ENCODE data around the gene PIK3CA. TPM values are rescaled to one million over a fixed set of nuclear protein-coding genes. Genes with fewer than 3 reads are reported as not detected.
A peak's percentile ranks its signal among the peaks of the same experiment; 100 is the strongest.

Gene PIK3CA
- 10 to 100 TPM; 45.5 to 47.2 TPM for total RNA-seq
- polyA plus RNA-seq = 10 to 100 TPM; 12.4 to 21.8 TPM

DNA sequence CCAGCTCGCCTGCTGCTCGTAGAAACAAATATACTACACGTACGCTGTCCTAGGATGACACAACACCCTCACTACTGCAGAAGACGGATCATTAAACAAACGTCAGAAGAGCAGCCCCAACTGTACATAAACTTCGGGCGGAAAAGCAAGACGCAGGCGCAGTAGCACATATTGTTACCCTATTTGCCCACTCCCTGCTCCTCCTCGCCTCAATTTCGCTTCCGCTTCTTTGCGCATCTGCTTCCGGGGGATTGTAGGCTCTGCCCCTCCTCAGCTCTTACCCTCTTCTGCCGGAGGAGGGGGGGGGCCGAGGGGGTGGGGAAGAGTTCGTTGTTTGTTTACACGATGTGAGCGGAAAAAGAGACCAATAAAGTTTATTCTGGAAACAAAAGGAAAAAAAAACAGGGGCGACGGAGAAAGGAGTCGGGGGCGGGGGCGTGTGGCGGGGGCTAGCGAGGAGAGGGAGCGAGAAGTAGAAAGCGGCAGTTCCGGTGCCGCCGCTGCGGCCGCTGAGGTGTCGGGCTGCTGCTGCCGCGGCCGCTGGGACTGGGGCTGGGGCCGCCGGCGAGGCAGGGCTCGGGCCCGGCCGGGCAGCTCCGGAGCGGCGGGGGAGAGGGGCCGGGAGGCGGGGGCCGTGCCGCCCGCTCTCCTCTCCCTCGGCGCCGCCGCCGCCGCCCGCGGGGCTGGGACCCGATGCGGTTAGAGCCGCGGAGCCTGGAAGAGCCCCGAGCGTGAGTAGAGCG lies at the start of gene PIK3CA:
Gene PIK3CA (plus strand): TSS at position 485 of the 743 bp plus-strand sequence. CDS start 50,469 bp downstream, outside the sequence.
- DNase-seq = peak; percentile 92 to 99 (median 97)
- Mint-ChIP-seq H3K27me3 (no peaks in the 10 kb centered on the region), H3K4me3 (peak within 1 kb of the TSS; percentile 96 to 100 (median 98)), H3K36me3 (peaks cover 0 to 7% of the 10 kb centered on the region in 2 donors), H3K9me3 (no peaks in the 10 kb centered on the region), H3K4me1 (peaks cover 26 to 41% (median 31%) of the 10 kb centered on the region in 4 donors), H3K27ac (peak within 1 kb of the TSS in 6 of 7 donors; percentile 96 to 99 (median 98))
- H3K27ac ChIP-seq (ENCODE audit: low read depth, low read length) = peak within 1 kb of the TSS; percentile 89
- H3K4me1 ChIP-seq (ENCODE audit: insufficient read depth, low read length) = peaks cover 40% of the 10 kb centered on the region
- peak within 1 kb of the TSS; percentile 72 to 91 for H3K4me3 ChIP-seq (ENCODE audit: low read length in 2 of 2)
- ChIA-PET POLR2A (ENCODE audit: partially characterized antibody) (interaction anchor here (0.6 to 4.3 kb wide), 41 partner anchors 9 to 1841 kb away, joined by 3 to 45 read pairs (median 5); partner anchors contain the start of genes ACTL6A, DNAJC19, MFN1 and MRPL47), CTCF (ENCODE audit: partially characterized antibody) (interaction anchor here (0.8 to 7.0 kb wide), 16 partner anchors 9 to 415 kb away, joined by 3 to 88 read pairs (median 5); partner anchors contain the start of genes ACTL6A and ZMAT3)
- no peaks in the 10 kb centered on the region for H3K9me3 ChIP-seq (ENCODE audit: control insufficient read depth in 1 of 2, low read length in 2 of 2)
- no peaks in the 10 kb centered on the region for H3K36me3 ChIP-seq (ENCODE audit: insufficient read depth, low read length)
- no peaks in the 10 kb centered on the region for H3K27me3 ChIP-seq (ENCODE audit: insufficient read depth, low read length)
- intact Hi-C loops (cut with micrococcal nuclease) = loop anchor here (1.0 to 5.0 kb wide), 13 partner anchors 43 to 1765 kb away; partner anchors contain the start of genes FXR1, MFN1, MRPL47 and NDUFB5

DNA sequence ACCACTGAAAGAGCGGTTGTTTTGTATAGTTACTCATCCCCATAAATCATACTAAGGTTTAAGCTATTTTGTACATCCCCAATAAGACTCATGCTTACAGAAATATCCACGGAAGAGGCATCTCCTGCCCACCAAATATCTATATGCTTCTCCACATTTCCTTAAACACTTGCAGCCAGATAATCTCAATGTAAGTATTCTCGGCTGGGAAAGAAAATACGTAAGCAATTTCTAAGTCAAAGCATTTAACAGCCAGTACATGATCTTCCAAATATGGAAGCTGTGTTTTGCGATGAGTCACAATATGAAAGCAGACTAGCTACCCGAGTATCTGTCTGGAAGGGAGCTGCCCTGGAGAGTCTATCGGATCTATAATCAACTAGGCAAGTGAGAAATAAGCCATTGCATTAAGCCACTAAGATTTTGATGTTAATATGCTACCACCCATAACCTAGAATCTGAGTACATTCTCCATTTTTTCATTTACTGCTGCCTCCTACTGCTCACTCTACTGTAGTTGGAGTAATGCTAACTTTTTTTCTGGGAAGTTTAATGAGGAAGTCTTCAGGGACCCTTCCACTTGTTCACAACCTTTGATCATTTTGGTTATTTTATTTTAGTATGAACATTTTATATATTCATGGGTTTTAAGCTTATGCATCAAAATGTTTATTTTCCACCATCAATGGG lies 49.6 kb upstream of the PIK3CA start:
- no peaks in the 10 kb centered on the region for H3K9me3 Mint-ChIP-seq
- Histone ChIP-seq H3K27ac (ENCODE audit: low read depth, low read length) (no peak overlapping the region), H3K4me1 (ENCODE audit: insufficient read depth, low read length) (no peaks in the 10 kb centered on the region), H3K4me3 (ENCODE audit: low read length in 2 of 2) (no peak overlapping the region), H3K36me3 (ENCODE audit: insufficient read depth, low read length) (no peaks in the 10 kb centered on the region), H3K27me3 (ENCODE audit: insufficient read depth, low read length) (no peaks in the 10 kb centered on the region), H3K9me3 (ENCODE audit: control insufficient read depth in 1 of 2, low read length in 2 of 2) (no peaks in the 10 kb centered on the region)
- peaks cover 0 to 3% (median under 1%) of the 10 kb centered on the region in 4 donors for H3K4me1 Mint-ChIP-seq
- no peak overlapping the region for H3K27ac Mint-ChIP-seq
- ChIA-PET POLR2A (ENCODE audit: partially characterized antibody) (no interaction called here), CTCF (ENCODE audit: partially characterized antibody) (interaction anchor here (0.8 to 1.6 kb wide), 9 partner anchors 15 to 217 kb away, joined by 3 to 15 read pairs (median 4); partner anchors contain the start of gene ZMAT3)
- no peaks in the 10 kb centered on the region for H3K36me3 Mint-ChIP-seq
- DNase-seq = no peak
- intact Hi-C loops (cut with micrococcal nuclease) = no loop called here
- H3K4me3 Mint-ChIP-seq = no peak overlapping the region
- peaks cover 0 to 3% of the 10 kb centered on the region in 2 donors for H3K27me3 Mint-ChIP-seq

DNA sequence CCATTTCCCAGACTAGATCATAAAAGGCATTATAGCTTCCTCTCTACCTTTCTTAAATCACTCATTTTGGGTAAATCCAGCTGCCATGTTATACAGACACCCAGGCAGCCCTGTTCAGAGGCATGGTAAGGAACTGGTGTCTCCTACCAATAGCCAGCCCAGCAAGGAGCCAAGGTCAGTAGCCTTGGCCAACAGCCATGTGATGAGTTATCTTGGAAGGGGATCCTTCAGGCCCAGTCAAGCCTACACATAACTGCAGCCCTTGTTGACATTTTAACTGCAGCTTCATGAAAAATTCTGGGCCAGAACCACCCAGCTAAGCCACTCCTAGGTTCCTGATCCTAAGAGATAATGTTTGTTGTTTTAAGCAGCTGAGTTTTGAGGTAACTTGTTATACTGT lies 47.5 kb upstream of the PIK3CA start:
- Mint-ChIP-seq H3K27me3 (peaks cover 0 to 3% of the 10 kb centered on the region in 2 donors), H3K9me3 (no peaks in the 10 kb centered on the region), H3K36me3 (no peaks in the 10 kb centered on the region), H3K27ac (no peak overlapping the region), H3K4me1 (peaks cover 0 to 5% (median 1%) of the 10 kb centered on the region in 4 donors), H3K4me3 (no peak overlapping the region)
- intact Hi-C loops (cut with micrococcal nuclease) = no loop called here
- H3K4me3 ChIP-seq (ENCODE audit: low read length in 2 of 2) = no peak overlapping the region
- H3K9me3 ChIP-seq (ENCODE audit: control insufficient read depth in 1 of 2, low read length in 2 of 2) = no peaks in the 10 kb centered on the region
- H3K27ac ChIP-seq (ENCODE audit: low read depth, low read length) = no peak overlapping the region
- no peak for DNase-seq
- no peaks in the 10 kb centered on the region for H3K36me3 ChIP-seq (ENCODE audit: insufficient read depth, low read length)
- no peaks in the 10 kb centered on the region for H3K27me3 ChIP-seq (ENCODE audit: insufficient read depth, low read length)
- POLR2A ChIA-PET (ENCODE audit: partially characterized antibody) = no interaction called here
- H3K4me1 ChIP-seq (ENCODE audit: insufficient read depth, low read length) = no peaks in the 10 kb centered on the region
- CTCF ChIA-PET (ENCODE audit: partially characterized antibody) = interaction anchor here (1.0 to 1.8 kb wide), 6 partner anchors 14 to 220 kb away, joined by 3 to 8 read pairs (median 4); no protein-coding TSS in a partner anchor

DNA sequence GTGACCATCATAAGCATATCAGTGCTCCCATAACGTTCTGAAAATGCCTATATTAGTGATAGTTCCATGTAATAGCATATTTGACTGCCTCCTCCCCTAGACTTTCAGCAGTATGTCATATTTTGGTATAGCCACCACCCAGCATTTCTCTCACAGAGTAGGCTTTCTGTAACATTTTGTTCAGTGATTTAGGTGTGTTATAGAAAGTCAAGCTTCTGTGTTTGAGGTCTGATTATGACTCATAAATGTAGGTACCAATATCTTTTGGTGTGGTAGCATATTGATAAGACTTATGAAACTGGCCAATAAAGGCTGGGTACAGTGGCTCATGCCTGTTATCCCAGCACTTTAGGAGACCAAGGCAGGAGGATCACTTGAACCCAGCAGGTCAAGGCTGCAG lies 42.3 kb upstream of the PIK3CA start:
- DNase-seq = no peak
- H3K4me3 ChIP-seq (ENCODE audit: low read length in 2 of 2) = no peak overlapping the region
- no peak overlapping the region for H3K27ac ChIP-seq (ENCODE audit: low read depth, low read length)
- H3K27me3 ChIP-seq (ENCODE audit: insufficient read depth, low read length) = no peaks in the 10 kb centered on the region
- H3K36me3 Mint-ChIP-seq = no peaks in the 10 kb centered on the region
- no peaks in the 10 kb centered on the region for H3K9me3 ChIP-seq (ENCODE audit: control insufficient read depth in 1 of 2, low read length in 2 of 2)
- peaks cover 0 to 2% (median 1%) of the 10 kb centered on the region in 4 donors for H3K4me1 Mint-ChIP-seq
- H3K9me3 Mint-ChIP-seq = peaks cover 0 to 7% (median 0%) of the 10 kb centered on the region in 8 donors
- ChIA-PET CTCF (ENCODE audit: partially characterized antibody) (interaction anchor here (1.0 to 4.5 kb wide), 6 partner anchors 12 to 455 kb away, joined by 3 to 43 read pairs (median 6); no protein-coding TSS in a partner anchor), POLR2A (ENCODE audit: partially characterized antibody) (interaction anchor here (1.0 kb wide), 1 partner anchor 42 kb away, joined by 3 read pairs; the partner anchor contains the start of gene PIK3CA)
- peaks cover 0 to 4% of the 10 kb centered on the region in 2 donors for H3K27me3 Mint-ChIP-seq
- no peaks in the 10 kb centered on the region for H3K4me1 ChIP-seq (ENCODE audit: insufficient read depth, low read length)
- no peaks in the 10 kb centered on the region for H3K36me3 ChIP-seq (ENCODE audit: insufficient read depth, low read length)
- peak overlapping the region in 1 of 7 donors; percentile 2 for H3K27ac Mint-ChIP-seq
- intact Hi-C loops (cut with micrococcal nuclease) = loop anchor here (1.0 to 5.0 kb wide), 6 partner anchors 34 to 452 kb away; partner anchors contain the start of genes PIK3CA and ZMAT3
- no peak overlapping the region for H3K4me3 Mint-ChIP-seq

DNA sequence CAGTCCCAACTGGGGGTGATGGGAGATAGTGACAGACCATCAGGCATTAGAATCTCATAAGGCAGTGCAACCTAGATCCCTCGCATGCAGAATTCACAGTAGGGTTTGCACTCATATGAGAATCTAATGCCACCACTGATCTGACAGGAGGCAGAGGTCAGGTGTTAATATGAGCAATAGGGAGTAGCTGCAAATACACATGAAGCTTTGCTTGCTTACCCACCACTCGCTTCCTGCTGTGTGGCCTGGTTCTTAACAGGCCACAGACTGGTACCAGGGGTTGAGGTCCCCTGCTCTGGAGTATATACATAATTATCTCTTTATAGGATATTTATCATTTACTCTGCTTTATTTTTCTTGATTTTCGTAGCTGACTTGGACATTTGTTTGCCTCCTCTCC lies 40.5 kb upstream of the PIK3CA start:
- no peak overlapping the region for H3K27ac Mint-ChIP-seq
- peaks cover 0 to 10% (median 1%) of the 10 kb centered on the region in 8 donors for H3K9me3 Mint-ChIP-seq
- H3K36me3 Mint-ChIP-seq = no peaks in the 10 kb centered on the region
- peaks cover 0 to 2% (median 1%) of the 10 kb centered on the region in 4 donors for H3K4me1 Mint-ChIP-seq
- Histone ChIP-seq H3K4me1 (ENCODE audit: insufficient read depth, low read length) (no peaks in the 10 kb centered on the region), H3K4me3 (ENCODE audit: low read length in 2 of 2) (no peak overlapping the region), H3K36me3 (ENCODE audit: insufficient read depth, low read length) (no peaks in the 10 kb centered on the region), H3K27me3 (ENCODE audit: insufficient read depth, low read length) (peaks cover under 1% of the 10 kb centered on the region), H3K27ac (ENCODE audit: low read depth, low read length) (no peak overlapping the region), H3K9me3 (ENCODE audit: control insufficient read depth in 1 of 2, low read length in 2 of 2) (no peaks in the 10 kb centered on the region)
- intact Hi-C loops (cut with micrococcal nuclease) = loop anchor here (5.0 kb wide), 1 partner anchor 35 kb away; the partner anchor contains the start of gene ZMAT3
- CTCF ChIA-PET (ENCODE audit: partially characterized antibody) = interaction anchor here (0.6 to 4.1 kb wide), 8 partner anchors 12 to 208 kb away, joined by 3 to 18 read pairs (median 3); no protein-coding TSS in a partner anchor
- DNase-seq = no peak
- H3K27me3 Mint-ChIP-seq = peaks cover 2 to 7% of the 10 kb centered on the region in 2 donors
- no peak overlapping the region for H3K4me3 Mint-ChIP-seq
- POLR2A ChIA-PET (ENCODE audit: partially characterized antibody) = no interaction called here

DNA sequence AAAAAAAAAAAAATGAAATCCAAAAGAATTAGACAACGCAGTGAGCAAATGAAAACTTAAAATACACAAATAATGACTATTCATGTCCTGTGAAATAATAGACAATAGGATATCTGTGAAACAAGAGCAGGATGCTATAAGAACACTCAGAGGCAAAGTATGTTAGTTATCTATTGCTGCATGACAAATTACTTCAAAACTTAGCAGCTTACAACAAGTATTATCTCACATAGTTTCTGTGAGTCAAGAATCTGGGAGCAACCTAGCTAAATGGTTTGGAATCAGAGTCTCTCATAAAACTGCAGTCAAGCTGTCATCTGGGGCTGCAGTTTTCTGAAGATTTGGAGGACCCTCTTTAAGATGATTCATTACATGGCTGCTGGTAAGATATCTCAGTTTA lies 40.1 kb upstream of the PIK3CA start:
- Mint-ChIP-seq H3K4me3 (no peak overlapping the region), H3K9me3 (peaks cover 0 to 15% (median 5%) of the 10 kb centered on the region in 8 donors), H3K4me1 (peaks cover 0 to 2% (median 1%) of the 10 kb centered on the region in 4 donors), H3K27ac (no peak overlapping the region), H3K36me3 (no peaks in the 10 kb centered on the region), H3K27me3 (peaks cover 4 to 7% of the 10 kb centered on the region in 2 donors)
- H3K4me1 ChIP-seq (ENCODE audit: insufficient read depth, low read length) = no peaks in the 10 kb centered on the region
- intact Hi-C loops (cut with micrococcal nuclease) = loop anchor here (5.0 kb wide), 1 partner anchor 36 kb away; the partner anchor contains the start of gene ZMAT3
- H3K9me3 ChIP-seq (ENCODE audit: control insufficient read depth in 1 of 2, low read length in 2 of 2) = no peaks in the 10 kb centered on the region
- no peak overlapping the region for H3K4me3 ChIP-seq (ENCODE audit: low read length in 2 of 2)
- no peaks in the 10 kb centered on the region for H3K36me3 ChIP-seq (ENCODE audit: insufficient read depth, low read length)
- CTCF ChIA-PET (ENCODE audit: partially characterized antibody) = interaction anchor here (0.6 to 4.1 kb wide), 7 partner anchors 12 to 208 kb away, joined by 3 to 18 read pairs (median 3); no protein-coding TSS in a partner anchor
- no peak overlapping the region for H3K27ac ChIP-seq (ENCODE audit: low read depth, low read length)
- peaks cover 4% of the 10 kb centered on the region for H3K27me3 ChIP-seq (ENCODE audit: insufficient read depth, low read length)
- DNase-seq = no peak
- POLR2A ChIA-PET (ENCODE audit: partially characterized antibody) = no interaction called here

Measured in CD4-positive, alpha-beta memory T cell (primary cell).